H9 (cell line): ENCODE data around the gene LATS2. TPM values are rescaled to one million over a fixed set of nuclear protein-coding genes. Genes with fewer than 3 reads are reported as not detected.

Source experiments
- DNase-seq: peaks from one replicate; pipeline ENCODE4 v3.0.0-alpha.2; 2017
- H2AFZ ChIP-seq: one replicate; pipeline ENCODE4 v1.6.1; 2013; ENCODE audit warnings: mild to moderate bottlenecking, low read length, control low read depth, moderate library complexity
- H2AK5ac ChIP-seq: 2 replicates; pipeline ENCODE4 v1.6.1; 2013; ENCODE audit warnings: low read length, control low read depth, mixed read lengths; ENCODE audit not compliant: insufficient read length
- H2BK120ac ChIP-seq: one replicate; pipeline ENCODE4 v1.6.1; 2013; ENCODE audit warnings: low read depth, mild to moderate bottlenecking, low read length, control low read depth, inconsistent platforms; ENCODE audit not compliant: poor library complexity, severe bottlenecking
- H2BK12ac ChIP-seq: 2 replicates; pipeline ENCODE4 v1.6.1; 2013; ENCODE audit warnings: low read length, control low read depth, mixed read lengths, low read depth; ENCODE audit not compliant: insufficient read length
- H2BK15ac ChIP-seq: 2 replicates; pipeline ENCODE4 v1.6.1; 2013; ENCODE audit warnings: low read depth, low read length, control low read depth
- H2BK20ac ChIP-seq: one replicate; pipeline ENCODE4 v1.6.1; 2013; ENCODE audit warnings: low read depth, mild to moderate bottlenecking, low read length, control low read depth, inconsistent platforms; ENCODE audit not compliant: poor library complexity, severe bottlenecking
- H2BK5ac ChIP-seq: 2 replicates; pipeline ENCODE4 v1.6.1; 2013; ENCODE audit warnings: low read length, control low read depth, mixed read lengths; ENCODE audit not compliant: insufficient read length
- H3K14ac ChIP-seq: 2 replicates; pipeline ENCODE4 v1.6.1; 2013; ENCODE audit warnings: low read length, control low read depth; ENCODE audit not compliant: insufficient read depth
- H3K18ac ChIP-seq: 2 replicates; pipeline ENCODE4 v1.6.1; 2013; ENCODE audit warnings: low read depth, mild to moderate bottlenecking, mixed read lengths, low read length, control low read depth; ENCODE audit not compliant: insufficient read length
- H3K23ac ChIP-seq: 2 replicates; pipeline ENCODE4 v1.6.1; 2013; ENCODE audit warnings: low read length, control low read depth, mixed read lengths, low read depth; ENCODE audit not compliant: insufficient read length
- H3K23me2 ChIP-seq: 2 replicates; pipeline ENCODE4 v1.6.1; 2013; ENCODE audit warnings: low read depth, mild to moderate bottlenecking, mixed read lengths, low read length, control low read depth; ENCODE audit not compliant: insufficient read length, poor library complexity, severe bottlenecking
- H3K27ac ChIP-seq: 2 replicates; pipeline ENCODE4 v1.5.1; 2013; ENCODE audit warnings: low read length, control low read depth, mixed read lengths, low read depth; ENCODE audit not compliant: insufficient read length
- H3K27me3 ChIP-seq: 2 replicates; pipeline ENCODE4 v1.6.1; 2013; ENCODE audit warnings: low read length, control low read depth, inconsistent platforms; ENCODE audit not compliant: insufficient read depth
- H3K4ac ChIP-seq: 2 replicates; pipeline ENCODE4 v1.6.1; 2013; ENCODE audit warnings: low read depth, mild to moderate bottlenecking, control low read depth, inconsistent platforms, low read length, moderate library complexity
- H3K4me1 ChIP-seq: 2 replicates; pipeline ENCODE4 v1.6.1; 2013; ENCODE audit warnings: low read length, control low read depth, inconsistent platforms; ENCODE audit not compliant: insufficient read depth
- H3K4me2 ChIP-seq: 2 replicates; pipeline ENCODE4 v1.6.1; 2013; ENCODE audit warnings: low read length, control low read depth, mixed read lengths; ENCODE audit not compliant: insufficient read length, insufficient read depth
- H3K56ac ChIP-seq: 2 replicates; pipeline ENCODE4 v1.6.1; 2013; ENCODE audit warnings: low read depth, mild to moderate bottlenecking, mixed read lengths, low read length, control low read depth; ENCODE audit not compliant: insufficient read length
- H3K79me1 ChIP-seq: 2 replicates; pipeline ENCODE4 v1.6.1; 2013; ENCODE audit warnings: low read depth, mild to moderate bottlenecking, moderate library complexity, low read length, control low read depth, inconsistent platforms; ENCODE audit not compliant: insufficient read depth, poor library complexity, severe bottlenecking
- H3K79me2 ChIP-seq: 2 replicates; pipeline ENCODE4 v1.6.1; 2013; ENCODE audit warnings: low read length, control low read depth, inconsistent platforms; ENCODE audit not compliant: insufficient read depth
- H3K9ac ChIP-seq: 2 replicates; pipeline ENCODE4 v1.6.1; 2013; ENCODE audit warnings: low read length, control low read depth, mixed read lengths; ENCODE audit not compliant: insufficient read length; ENCODE audit errors: extremely low read depth
- H3K9me3 ChIP-seq: one replicate; pipeline ENCODE4 v1.6.1; 2013; ENCODE audit warnings: low read depth, low read length, inconsistent platforms; ENCODE audit not compliant: control insufficient read depth
- H3T11ph ChIP-seq: one replicate; pipeline ENCODE4 v1.6.1; 2013; ENCODE audit warnings: mild to moderate bottlenecking, low read length, control low read depth, inconsistent platforms
- H4K20me1 ChIP-seq: one replicate; pipeline ENCODE4 v1.6.1; 2013; ENCODE audit not compliant: control insufficient read depth, insufficient read length, insufficient read depth
- H4K5ac ChIP-seq: 2 replicates; pipeline ENCODE4 v1.6.1; 2013; ENCODE audit warnings: low read depth, mild to moderate bottlenecking, mixed read lengths, low read length, control low read depth; ENCODE audit not compliant: insufficient read length
- H4K8ac ChIP-seq: replicated peaks from 2 replicates; pipeline ENCODE4 v1.6.1; 2013; ENCODE audit warnings: low read length, control low read depth, mixed read lengths, low read depth; ENCODE audit not compliant: insufficient read length
- H4K91ac ChIP-seq: 2 replicates; pipeline ENCODE4 v1.6.1; 2013; ENCODE audit warnings: low read depth, mild to moderate bottlenecking, moderate library complexity, mixed read lengths, low read length, control low read depth; ENCODE audit not compliant: insufficient read length
- H3K27ac Mint-ChIP-seq, 3 experiments: 2 replicates in 2 of 3; 3 replicates in 1 of 3; pipeline ENCODE4 v1.8.0; 2020 to 2021; ENCODE audit warnings: mixed read lengths in 3 of 3, mild to moderate bottlenecking in 1 of 3, moderate library complexity in 1 of 3
- H3K27me3 Mint-ChIP-seq: 2 replicates; pipeline ENCODE4 v1.8.0; 2021; ENCODE audit warnings: low read depth, mild to moderate bottlenecking, moderate library complexity, mixed read lengths
- H3K36me3 Mint-ChIP-seq, 3 experiments: 2 replicates in 2 of 3; 3 replicates in 1 of 3; pipeline ENCODE4 v1.8.0; 2020 to 2021; ENCODE audit warnings: low read depth in 3 of 3, mixed read lengths in 3 of 3; ENCODE audit not compliant: insufficient read depth in 1 of 3
- H3K4me1 Mint-ChIP-seq, 2 experiments: 2 replicates each; pipeline ENCODE4 v1.8.0; 2020; ENCODE audit warnings: mixed read lengths in 2 of 2
- H3K4me3 Mint-ChIP-seq, 2 experiments: 2 replicates in 1 of 2; 3 replicates in 1 of 2; pipeline ENCODE4 v1.8.0; 2020 to 2021; ENCODE audit warnings: mild to moderate bottlenecking in 2 of 2, mixed read lengths in 2 of 2, moderate library complexity in 1 of 2
- H3K9me3 Mint-ChIP-seq, 2 experiments: 2 replicates in 1 of 2; 3 replicates in 1 of 2; pipeline ENCODE4 v1.8.0; 2020; ENCODE audit warnings: mild to moderate bottlenecking in 2 of 2, mixed read lengths in 2 of 2, moderate library complexity in 1 of 2
- WGBS: extraction: QIAGEN DNeasy Blood & Tissue Kit; methylation state at CpG from one replicate; pipeline ENCODE4 v1.1.7; 2013; ENCODE audit warnings: missing lambda C conversion rate, low lambda C conversion rate, mixed read lengths; ENCODE audit not compliant: insufficient read length; ENCODE audit errors: extremely low coverage; 5-methylcytosine and 5-hydroxymethylcytosine counted together
- total RNA-seq: library from RNA; stranded (reverse); gene quantifications from 2 replicates; pipeline ENCODE4 v1.2.1, GENCODE V29; 2021
- TF ChIP-seq, protein P1 (sequence below): fragments of 200-600 bp; sonication (generic); conservative IDR thresholded peaks from 3 replicates; pipeline ENCODE4 v1.8.0; 2021; ENCODE audit warnings: antibody characterized with exemption, mild to moderate bottlenecking

LATS2 gene
- total RNA-seq, 1 experiment from 2014 or later = 20.0 TPM

GRCh38 chr13:21022056-21022979 lies 39.1 kb downstream of the LATS2 start:
- DNase-seq = no peak
- peak overlapping the region; percentile 52 for H3K56ac ChIP-seq
- H3K9me3 Mint-ChIP-seq = no peaks in the 10 kb centered on the region
- no peak overlapping the region for H3K14ac ChIP-seq
- H2BK15ac ChIP-seq = no peak overlapping the region
- H2BK20ac ChIP-seq = no peak overlapping the region
- no peaks in the 10 kb centered on the region for H3K23me2 ChIP-seq
- H4K20me1 ChIP-seq = peaks cover 3% of the 10 kb centered on the region
- H3K79me1 ChIP-seq = peaks cover 3% of the 10 kb centered on the region
- no peak overlapping the region for H2AK5ac ChIP-seq
- H3K27ac ChIP-seq = no peak overlapping the region
- H4K91ac ChIP-seq = no peak overlapping the region
- no peak overlapping the region for H3K27ac Mint-ChIP-seq
- H2BK120ac ChIP-seq = no peak overlapping the region
- no CpG with 5 or more reads among the region's 11 CpGs for WGBS
- H3K4me3 Mint-ChIP-seq = no peak overlapping the region
- H3K4me2 ChIP-seq = no peak overlapping the region
- H3K4me1 Mint-ChIP-seq = peaks cover 22 to 24% of the 10 kb centered on the region in 2 experiments
- H4K5ac ChIP-seq = peak overlapping the region; percentile 39
- H3K27me3 ChIP-seq = no peaks in the 10 kb centered on the region
- H3K36me3 Mint-ChIP-seq = peaks cover 0 to 3% (median 2%) of the 10 kb centered on the region in 3 experiments; a peak in 2 of 7 replicates
- H3K9ac ChIP-seq = no peak overlapping the region
- no peak overlapping the region for H3K4ac ChIP-seq
- no peaks in the 10 kb centered on the region for H3K9me3 ChIP-seq
- H2BK12ac ChIP-seq = no peak overlapping the region
- H3K79me2 ChIP-seq = peaks cover 11% of the 10 kb centered on the region; the same call in 1 of the 2 replicates
- peak overlapping the region; percentile 24 for H3K23ac ChIP-seq
- H4K8ac ChIP-seq = no peak overlapping the region
- H3K4me1 ChIP-seq = peaks cover 3% of the 10 kb centered on the region; the same call in 1 of the 2 replicates
- H3T11ph ChIP-seq = no peak overlapping the region
- H2AFZ ChIP-seq = no peak overlapping the region
- no peak overlapping the region for H3K18ac ChIP-seq
- no peaks in the 10 kb centered on the region for H3K27me3 Mint-ChIP-seq
- TF ChIP-seq, protein P1, sequence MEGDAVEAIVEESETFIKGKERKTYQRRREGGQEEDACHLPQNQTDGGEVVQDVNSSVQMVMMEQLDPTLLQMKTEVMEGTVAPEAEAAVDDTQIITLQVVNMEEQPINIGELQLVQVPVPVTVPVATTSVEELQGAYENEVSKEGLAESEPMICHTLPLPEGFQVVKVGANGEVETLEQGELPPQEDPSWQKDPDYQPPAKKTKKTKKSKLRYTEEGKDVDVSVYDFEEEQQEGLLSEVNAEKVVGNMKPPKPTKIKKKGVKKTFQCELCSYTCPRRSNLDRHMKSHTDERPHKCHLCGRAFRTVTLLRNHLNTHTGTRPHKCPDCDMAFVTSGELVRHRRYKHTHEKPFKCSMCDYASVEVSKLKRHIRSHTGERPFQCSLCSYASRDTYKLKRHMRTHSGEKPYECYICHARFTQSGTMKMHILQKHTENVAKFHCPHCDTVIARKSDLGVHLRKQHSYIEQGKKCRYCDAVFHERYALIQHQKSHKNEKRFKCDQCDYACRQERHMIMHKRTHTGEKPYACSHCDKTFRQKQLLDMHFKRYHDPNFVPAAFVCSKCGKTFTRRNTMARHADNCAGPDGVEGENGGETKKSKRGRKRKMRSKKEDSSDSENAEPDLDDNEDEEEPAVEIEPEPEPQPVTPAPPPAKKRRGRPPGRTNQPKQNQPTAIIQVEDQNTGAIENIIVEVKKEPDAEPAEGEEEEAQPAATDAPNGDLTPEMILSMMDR = no peak
- H2BK5ac ChIP-seq = no peak overlapping the region
